Measurements from ENCODE around the gene SMAD6. TPM values are rescaled to one million over a fixed set of nuclear protein-coding genes. Genes with fewer than 3 reads are reported as not detected.

SMAD6 gene
- total and polyA plus RNA-seq, 2 experiments from 2014 or later = 1.6 to 15.7 TPM

GRCh38 chr15:66780973-66781718 is 79.1 kb downstream of the SMAD6 start:
- TF ChIP-seq CREB1 (CRISPR knock-in tag; IDR thresholded peaks at IDR 0.05; ENCODE audit: low read depth) (no peak), NANOG (IDR thresholded peaks at IDR 0.05; ENCODE audit: borderline replicate concordance) (no peak), CTCF (conservative IDR thresholded peaks at IDR 0.05; ENCODE audit: low read depth in 2 of 2) (no peak), JUNB (IDR thresholded peaks at IDR 0.05; ENCODE audit: unreplicated experiment) (no peak), STAT1 (IDR thresholded peaks at IDR 0.05; ENCODE audit: unreplicated experiment) (no peak), ZNF462 (CRISPR knock-in tag; IDR thresholded peaks at IDR 0.05) (no peak), EZH2 (IDR thresholded peaks at IDR 0.05; ENCODE audit: low read depth, unreplicated experiment) (no peak)
- TF ChIP-seq, protein P1, sequence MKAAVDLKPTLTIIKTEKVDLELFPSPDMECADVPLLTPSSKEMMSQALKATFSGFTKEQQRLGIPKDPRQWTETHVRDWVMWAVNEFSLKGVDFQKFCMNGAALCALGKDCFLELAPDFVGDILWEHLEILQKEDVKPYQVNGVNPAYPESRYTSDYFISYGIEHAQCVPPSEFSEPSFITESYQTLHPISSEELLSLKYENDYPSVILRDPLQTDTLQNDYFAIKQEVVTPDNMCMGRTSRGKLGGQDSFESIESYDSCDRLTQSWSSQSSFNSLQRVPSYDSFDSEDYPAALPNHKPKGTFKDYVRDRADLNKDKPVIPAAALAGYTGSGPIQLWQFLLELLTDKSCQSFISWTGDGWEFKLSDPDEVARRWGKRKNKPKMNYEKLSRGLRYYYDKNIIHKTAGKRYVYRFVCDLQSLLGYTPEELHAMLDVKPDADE (IDR thresholded peaks at IDR 0.05) = no peak
- 0 out of 2 replicates have a peak, but pooled peaks cover 4% of the 10 kb centered on the region for H3K4me1 ChIP-seq (ENCODE audit: insufficient read depth)
- H2AFZ ChIP-seq = no peak overlapping the region
- H3K27me3 ChIP-seq (ENCODE audit: insufficient read depth) = no peaks in the 10 kb centered on the region
- H3K36me3 ChIP-seq (ENCODE audit: insufficient read depth) = no peaks in the 10 kb centered on the region
- H4K20me1 ChIP-seq (replicated peaks; ENCODE audit: insufficient read depth) = no peaks in the 10 kb centered on the region
- H3K4me3 ChIP-seq = no peak overlapping the region
- Mint-ChIP-seq H3K4me3 (no peak overlapping the region), H3K27ac (no peak overlapping the region), H3K36me3 (ENCODE audit: low read depth) (no peaks in the 10 kb centered on the region), H3K4me1 (peaks cover 7% of the 10 kb centered on the region; the same call in 2 of the 3 replicates), H3K27me3 (ENCODE audit: insufficient read depth, low read depth, poor library complexity) (peaks cover 6% of the 10 kb centered on the region), H3K9me3 (no peaks in the 10 kb centered on the region)
- H3K79me2 ChIP-seq (replicated peaks; ENCODE audit: insufficient read depth) = no peaks in the 10 kb centered on the region
- no peak overlapping the region for H3K4me2 ChIP-seq
- ATAC-seq (no peak), DNase-seq (ENCODE audit: low spot score) (no peak)
- no peaks in the 10 kb centered on the region for H3F3A ChIP-seq (replicated peaks; ENCODE audit: low read depth)
- no peaks in the 10 kb centered on the region for H3K9me2 ChIP-seq (ENCODE audit: insufficient read depth)
- H3K27ac ChIP-seq (ENCODE audit: low read depth) = no peak overlapping the region
